Esophagus (tissue), 2 donors: ENCODE data around the gene RETREG1. TPM values are rescaled to one million over a fixed set of nuclear protein-coding genes. Genes with fewer than 3 reads are reported as not detected.

ENCODE experiments used
- H3K27ac ChIP-seq, 2 donors: one replicate each; pipeline ENCODE4 v1.5.1; 2013; ENCODE audit warnings: low read depth in 2 of 2, mild to moderate bottlenecking in 2 of 2, inconsistent platforms in 1 of 2, low read length in 1 of 2, moderate library complexity in 1 of 2
- H3K27me3 ChIP-seq, 2 donors: one replicate each; pipeline ENCODE4 v1.6.1; 2013; ENCODE audit warnings: low read length in 2 of 2, control low read depth in 1 of 2, mild to moderate bottlenecking in 1 of 2; ENCODE audit not compliant: insufficient read depth in 2 of 2, control insufficient read depth in 1 of 2
- H3K36me3 ChIP-seq, 2 donors: one replicate each; pipeline ENCODE4 v1.6.1; 2013; ENCODE audit warnings: low read length in 1 of 2; ENCODE audit not compliant: control insufficient read depth in 2 of 2, insufficient read depth in 2 of 2
- H3K4me1 ChIP-seq, 2 donors: one replicate each; pipeline ENCODE4 v1.6.1; 2013; ENCODE audit warnings: low read length in 1 of 2; ENCODE audit not compliant: control insufficient read depth in 2 of 2, insufficient read depth in 2 of 2
- H3K4me3 ChIP-seq, 2 donors: one replicate each; pipeline ENCODE4 v1.5.1; 2013; ENCODE audit warnings: low read length in 2 of 2, mild to moderate bottlenecking in 2 of 2, low read depth in 1 of 2, moderate library complexity in 1 of 2
- H3K9me3 ChIP-seq, 2 donors: one replicate each; pipeline ENCODE4 v1.6.1; 2013; ENCODE audit warnings: mild to moderate bottlenecking in 2 of 2, low read depth in 1 of 2, low read length in 1 of 2, moderate library complexity in 1 of 2; ENCODE audit not compliant: control insufficient read depth in 2 of 2, insufficient read depth in 1 of 2
- WGBS, 2 donors: extraction: QIAGEN DNeasy Blood & Tissue Kit; methylation state at CpG; one replicate each; pipeline ENCODE4 v1.1.7; 2013; 5-methylcytosine and 5-hydroxymethylcytosine counted together
- polyA plus RNA-seq, 2 donors: library from polyadenylated mRNA; stranded (reverse); fragments of 200-250 nt; gene quantifications; one replicate each; pipeline ENCODE4 v1.2.3, GENCODE V29; 2013
- donor health status: healthy with polysubstance abuse.
- donor health status: Bipolar disorder and iron deficiency.

RETREG1 gene
- polyA plus RNA-seq, 2 donors, result 1.0 TPM

GRCh38 chr5:16602182-16602581 lies 14.6 kb downstream of the RETREG1 start:
- 77 to 78% methylated on average over 10 of the region's 10 CpGs for WGBS, 2 donors
- peaks cover 0 to 3% of the 10 kb centered on the region in 2 donors for H3K36me3 ChIP-seq

GRCh38 chr5:16600946-16601345 lies 15.9 kb downstream of the RETREG1 start:
- Histone ChIP-seq H3K9me3 (no peaks in the 10 kb centered on the region), H3K4me1 (peaks cover 0 to 2% of the 10 kb centered on the region in 2 donors), H3K36me3 (no peaks in the 10 kb centered on the region), H3K4me3 (no peak overlapping the region), H3K27ac (no peak overlapping the region), H3K27me3 (no peaks in the 10 kb centered on the region)
- WGBS, 2 donors, result 80 to 85% methylated on average over 5 of the region's 5 CpGs

More at GRCh38 chr5:16602182-16602581, 14.6 kb downstream of the RETREG1 start:
- Histone ChIP-seq H3K27ac (no peak overlapping the region), H3K9me3 (peaks cover 0 to 2% of the 10 kb centered on the region in 2 donors), H3K27me3 (no peaks in the 10 kb centered on the region), H3K4me3 (no peak overlapping the region), H3K4me1 (no peaks in the 10 kb centered on the region)

DNA sequence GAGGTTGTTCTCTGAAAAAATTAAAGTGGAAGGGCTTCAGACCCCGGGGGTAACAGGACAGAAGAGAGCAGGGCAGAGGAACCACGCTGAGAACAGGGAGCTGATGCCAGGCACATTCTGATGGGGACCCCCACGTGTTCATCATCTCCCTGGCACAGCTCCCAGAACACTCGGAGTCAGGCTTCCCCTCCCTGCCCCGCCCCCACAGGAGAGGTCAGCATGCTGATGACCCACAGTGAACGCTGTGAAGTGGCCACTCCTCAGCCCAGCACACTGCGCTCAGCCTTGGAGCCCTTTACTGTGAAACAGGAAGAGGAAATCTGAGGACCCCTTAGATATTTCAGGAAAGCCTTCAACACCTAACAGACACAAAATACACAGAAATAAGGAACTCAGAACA lies 16.4 kb downstream of the RETREG1 start:
- Histone ChIP-seq H3K27me3 (no peaks in the 10 kb centered on the region), H3K4me1 (peaks cover 0 to 2% of the 10 kb centered on the region in 2 donors), H3K36me3 (no peaks in the 10 kb centered on the region), H3K9me3 (no peaks in the 10 kb centered on the region), H3K4me3 (no peak overlapping the region), H3K27ac (no peak overlapping the region)
- WGBS, 2 donors, result 38 to 45% methylated on average over 7 of the region's 7 CpGs

- Histone ChIP-seq H3K9me3 (no peaks in the 10 kb centered on the region), H3K4me1 (peaks cover 0 to 2% of the 10 kb centered on the region in 2 donors), H3K27me3 (no peaks in the 10 kb centered on the region), H3K4me3 (no peak overlapping the region), H3K36me3 (no peaks in the 10 kb centered on the region), H3K27ac (no peak overlapping the region)
- WGBS, 2 donors, result 78 to 81% methylated on average over 10 of the region's 10 CpGs
Measured at GRCh38 chr5:16597946-16598694, 18.7 kb downstream of the RETREG1 start.

GRCh38 chr5:16596581-16596940 lies 20.2 kb downstream of the RETREG1 start:
- Histone ChIP-seq H3K27ac (no peak overlapping the region), H3K4me1 (peaks cover 0 to 2% of the 10 kb centered on the region in 2 donors), H3K36me3 (no peaks in the 10 kb centered on the region), H3K9me3 (no peaks in the 10 kb centered on the region), H3K27me3 (no peaks in the 10 kb centered on the region), H3K4me3 (no peak overlapping the region)
- 53 to 63% methylated on average over 5 of the region's 5 CpGs for whole genome bisulfite sequencing, 2 donors

DNA sequence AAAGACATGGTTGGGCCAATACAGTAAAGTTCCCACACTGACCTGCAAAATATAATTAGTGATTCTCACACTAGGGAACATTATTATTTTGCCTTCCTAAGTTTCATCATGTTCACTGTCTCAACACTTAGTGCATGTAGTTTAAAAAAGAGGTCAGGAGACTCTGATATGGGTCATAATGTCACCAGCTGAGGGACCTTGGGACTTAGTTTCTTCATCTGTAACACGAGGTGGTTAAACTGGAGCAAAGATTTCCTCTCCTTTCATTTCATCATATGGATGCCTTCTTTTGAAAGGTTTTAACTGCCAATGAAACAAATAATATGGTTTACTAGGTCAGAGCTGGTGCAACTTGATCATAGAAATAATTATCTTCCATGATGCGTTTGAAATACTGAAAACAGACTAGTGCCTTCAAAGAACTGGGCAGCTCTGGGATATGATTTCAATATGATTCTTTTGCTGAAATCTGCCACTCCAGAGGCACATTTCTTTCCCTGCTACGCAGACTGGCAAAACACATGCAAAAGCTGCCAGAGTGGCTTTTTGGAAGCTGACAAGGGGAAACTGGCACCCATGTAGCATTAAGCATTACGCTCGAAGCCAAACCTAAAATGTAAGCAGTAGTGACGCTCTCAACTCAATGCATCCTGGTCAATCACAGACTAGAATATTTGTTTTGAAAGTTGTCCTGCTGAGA lies 20.8 kb downstream of the RETREG1 start:
- no peak overlapping the region for H3K27ac ChIP-seq
- H3K4me1 ChIP-seq, result peaks cover 0 to 2% of the 10 kb centered on the region in 2 donors
- H3K9me3 ChIP-seq, result no peaks in the 10 kb centered on the region
- H3K4me3 ChIP-seq, result no peak overlapping the region
- no peaks in the 10 kb centered on the region for H3K36me3 ChIP-seq
- no peaks in the 10 kb centered on the region for H3K27me3 ChIP-seq
- WGBS, 2 donors, result 66 to 80% methylated on average over 6 of the region's 6 CpGs

DNA sequence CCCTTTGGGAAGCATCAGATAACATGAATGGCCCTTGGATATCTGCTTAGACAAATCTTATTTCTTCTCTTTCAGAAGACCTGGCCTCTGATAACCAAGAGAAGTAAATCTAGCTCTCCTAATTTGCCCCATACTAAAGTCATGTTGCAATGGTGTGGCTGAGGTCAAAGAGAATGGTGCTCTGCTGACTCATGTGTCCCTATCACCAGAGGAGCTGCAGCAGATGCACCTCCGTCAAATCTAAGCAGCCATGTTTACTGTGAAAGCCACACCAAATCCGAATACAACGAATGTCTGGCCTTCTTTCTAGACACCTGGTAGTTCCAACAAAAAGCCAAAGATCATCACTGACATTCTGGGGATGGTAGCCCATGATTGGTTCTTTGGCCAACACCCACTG lies 23.2 kb downstream of the RETREG1 start:
- Histone ChIP-seq H3K4me3 (no peak overlapping the region), H3K4me1 (peaks cover 0 to 2% of the 10 kb centered on the region in 2 donors), H3K9me3 (no peaks in the 10 kb centered on the region), H3K36me3 (no peaks in the 10 kb centered on the region), H3K27me3 (no peaks in the 10 kb centered on the region), H3K27ac (no peak overlapping the region)
- 90 to 92% methylated on average over 3 of the region's 3 CpGs for WGBS, 2 donors

DNA sequence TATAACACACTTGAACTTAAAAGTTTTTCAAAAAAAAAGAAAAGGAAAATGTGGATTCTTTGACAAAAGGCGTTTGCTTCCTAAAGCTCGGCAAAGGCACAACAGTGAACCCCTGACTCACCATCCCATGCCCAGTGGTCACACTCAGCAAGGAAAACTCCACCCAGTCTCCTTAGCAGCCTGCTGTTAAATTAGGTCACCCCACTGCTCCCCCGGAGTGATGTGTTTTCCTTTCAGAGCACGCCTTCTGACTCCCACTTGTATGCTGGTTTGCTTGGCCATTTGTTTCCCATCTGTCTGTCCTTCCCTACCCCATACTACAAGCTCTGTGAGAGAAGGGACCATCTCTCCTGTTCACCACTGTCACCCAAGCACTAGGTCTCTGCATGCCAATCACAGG lies 23.8 kb downstream of the RETREG1 start:
- 77 to 87% methylated on average over 4 of the region's 4 CpGs for WGBS, 2 donors
- no peak overlapping the region for H3K4me3 ChIP-seq
- no peak overlapping the region for H3K27ac ChIP-seq

DNA sequence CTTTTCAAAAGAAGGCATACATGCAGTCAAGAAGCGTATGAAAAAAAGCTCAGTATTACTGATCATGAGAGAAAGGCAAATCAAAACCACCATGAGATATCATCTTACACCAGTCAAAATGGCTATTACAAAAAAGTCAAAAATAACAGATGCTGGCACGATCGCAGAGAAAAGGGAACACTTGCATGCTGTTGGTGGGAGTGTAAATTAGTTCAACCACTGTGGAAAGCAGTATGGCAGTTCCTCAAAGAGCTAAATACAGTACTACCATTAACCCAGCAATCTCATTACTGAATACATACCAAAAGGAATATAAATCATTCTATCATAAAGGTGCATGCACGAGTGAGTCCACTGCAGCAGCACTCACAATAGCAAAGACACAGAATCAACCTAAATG lies 24.5 kb downstream of the RETREG1 start:
- 80 to 92% methylated on average over 4 of the region's 4 CpGs for WGBS, 2 donors
- Histone ChIP-seq H3K27ac (no peak overlapping the region), H3K4me1 (peaks cover 0 to 2% of the 10 kb centered on the region in 2 donors)

More for the DNA sequence above, 23.8 kb downstream of the RETREG1 start:
- no peaks in the 10 kb centered on the region for H3K9me3 ChIP-seq
- H3K27me3 ChIP-seq, result no peaks in the 10 kb centered on the region
- no peaks in the 10 kb centered on the region for H3K36me3 ChIP-seq
- peaks cover 0 to 2% of the 10 kb centered on the region in 2 donors for H3K4me1 ChIP-seq

More for the DNA sequence above, 24.5 kb downstream of the RETREG1 start:
- Histone ChIP-seq H3K36me3 (no peaks in the 10 kb centered on the region), H3K27me3 (no peaks in the 10 kb centered on the region), H3K9me3 (no peaks in the 10 kb centered on the region), H3K4me3 (no peak overlapping the region)
